Left renal pelvis (tissue), 4 donors: ENCODE measurements around the gene PPP1R9B. TPM values are rescaled to one million over a fixed set of nuclear protein-coding genes. Genes with fewer than 3 reads are reported as not detected.

ENCODE experiments used
- DNase-seq, 4 donors: peaks; one replicate each; pipeline ENCODE4 v3.0.0-alpha.2; 2013; ENCODE audit warnings: low read depth in 4 of 4, low spot score in 3 of 4
- polyA plus RNA-seq, 4 donors: library from polyadenylated mRNA; unstranded; fragments of 120-200 nt; gene quantifications; one replicate each; pipeline ENCODE4 v1.2.1, GENCODE V29; 2013; ENCODE audit not compliant: insufficient read length in 4 of 4

PPP1R9B gene
- polyA plus RNA-seq, 4 donors: 40.5 to 54.9 (median 46.6) TPM

DNA sequence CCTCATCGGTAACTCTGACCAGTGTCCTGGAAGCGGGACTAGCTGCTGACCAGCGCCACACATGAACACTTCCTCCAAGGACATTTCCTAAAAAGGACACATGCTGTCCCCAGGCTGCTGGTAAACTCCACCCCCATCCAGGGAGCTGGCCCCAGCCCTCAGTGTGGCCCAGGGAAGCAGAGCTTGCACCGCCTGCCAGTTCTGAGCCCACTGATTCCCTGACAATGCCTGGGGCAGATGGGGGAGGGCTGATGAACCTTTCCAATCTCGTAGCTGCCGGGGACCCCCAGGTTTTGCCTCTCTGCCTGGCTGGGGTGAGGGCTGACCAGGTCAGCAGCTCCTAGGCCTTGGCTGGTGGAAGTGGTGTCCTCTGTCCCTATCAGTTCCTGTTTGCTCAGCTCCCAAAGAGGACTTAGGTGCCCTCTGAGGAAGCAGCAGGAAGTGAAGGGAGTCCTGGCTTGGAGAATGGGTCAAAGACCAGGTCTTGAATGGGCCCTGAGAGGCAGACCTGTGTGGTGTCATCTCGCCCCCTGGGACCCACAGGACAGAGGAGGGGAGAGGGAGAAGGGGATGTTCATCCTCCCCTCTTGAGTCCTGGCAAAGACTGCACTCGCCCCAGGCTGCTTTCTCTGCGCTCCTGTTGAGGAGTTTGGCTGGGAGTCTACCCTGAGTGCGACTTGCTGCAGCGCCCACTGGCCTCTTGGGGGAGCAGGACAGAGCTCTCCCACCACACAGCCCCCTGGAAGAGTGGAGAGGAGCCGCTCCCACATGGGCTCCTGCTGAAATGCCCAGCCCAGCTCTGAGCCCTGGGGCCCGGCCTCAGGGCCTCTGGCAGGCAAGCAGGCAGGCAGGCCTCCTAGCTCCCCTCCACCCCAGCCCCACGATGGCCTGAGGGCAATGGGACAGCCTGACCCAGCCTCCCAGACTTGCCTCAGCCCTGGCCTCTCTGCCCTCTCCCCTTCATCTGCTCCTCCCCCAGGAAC lies 38.5 kb downstream of the PPP1R9B start:
- DNase-seq: no peak

DNA sequence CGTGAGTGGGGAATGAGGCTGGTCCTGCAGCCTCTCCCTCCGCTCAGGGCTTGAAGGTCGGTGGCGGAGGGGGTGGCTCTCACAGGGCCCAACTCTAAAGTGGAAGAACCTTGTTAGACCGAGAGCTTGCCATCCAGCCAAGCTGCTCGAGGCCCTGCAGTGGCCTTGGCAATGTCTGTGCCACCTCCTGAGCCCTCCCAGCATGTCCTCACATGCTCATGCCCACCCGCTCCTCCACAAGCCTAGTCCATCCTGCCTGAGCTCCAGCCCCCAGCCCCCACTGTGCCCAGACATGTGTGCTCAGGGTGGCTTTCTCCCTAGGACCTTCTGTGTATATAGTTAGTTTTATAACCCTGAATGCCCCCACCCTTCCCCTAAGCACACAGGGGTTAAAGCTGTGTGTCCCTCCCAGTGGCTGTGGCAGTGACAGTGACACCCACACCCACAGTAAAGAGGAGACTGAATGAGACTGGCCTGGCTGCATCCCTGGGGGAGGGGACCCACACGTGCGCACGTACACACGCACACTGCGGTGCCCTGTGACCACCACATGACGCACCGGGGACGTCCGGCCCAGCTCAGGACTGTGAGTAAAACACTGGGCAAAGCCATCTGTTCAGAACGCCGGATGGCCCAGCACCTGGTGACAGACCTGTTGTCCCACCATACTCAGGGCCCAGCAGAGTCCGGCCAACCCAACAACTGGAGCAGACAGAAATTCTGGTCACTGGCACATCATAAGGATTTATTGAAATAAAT lies 39.7 kb downstream of the PPP1R9B start:
- DNase-seq: no peak

DNA sequence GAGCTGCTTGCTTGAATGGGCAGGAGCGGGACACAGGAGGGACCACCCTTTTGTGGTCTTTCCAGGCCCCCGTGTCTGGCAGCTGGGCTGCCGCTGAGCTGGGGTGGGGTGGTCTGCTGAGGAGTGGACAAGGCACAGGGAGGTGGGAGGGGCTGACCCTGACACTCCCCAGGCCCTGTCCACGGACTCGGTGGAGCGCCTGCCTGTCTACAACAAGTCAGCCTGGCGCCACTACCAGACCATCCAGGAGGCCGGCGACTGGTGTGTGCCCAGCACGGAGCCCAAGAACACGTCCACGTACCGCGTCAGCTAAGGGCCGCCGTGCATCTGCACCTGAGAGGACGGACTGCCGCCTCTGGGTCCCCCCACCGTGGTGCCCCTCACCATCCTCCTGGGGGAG lies 40.7 kb downstream of the PPP1R9B start:
- DNase-seq: no peak

DNA sequence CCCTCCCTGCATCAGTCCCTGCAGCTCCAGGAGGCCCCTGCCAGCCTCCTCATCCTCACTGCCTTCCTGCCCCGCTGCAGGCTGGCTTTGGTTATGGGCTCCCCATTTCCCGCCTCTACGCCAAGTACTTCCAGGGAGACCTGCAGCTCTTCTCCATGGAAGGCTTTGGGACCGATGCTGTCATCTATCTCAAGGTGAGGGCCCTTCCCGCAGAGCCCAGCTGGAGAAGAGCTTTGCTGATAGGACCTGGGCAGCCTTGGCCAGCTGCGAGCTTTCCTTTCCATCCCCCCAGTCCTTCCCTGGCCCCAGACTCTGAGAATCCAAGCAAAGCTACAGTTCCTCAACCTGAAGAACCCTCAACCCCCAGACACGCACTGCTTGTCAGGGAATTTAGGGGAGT lies 41.3 kb downstream of the PPP1R9B start:
- no peak for DNase-seq

DNA sequence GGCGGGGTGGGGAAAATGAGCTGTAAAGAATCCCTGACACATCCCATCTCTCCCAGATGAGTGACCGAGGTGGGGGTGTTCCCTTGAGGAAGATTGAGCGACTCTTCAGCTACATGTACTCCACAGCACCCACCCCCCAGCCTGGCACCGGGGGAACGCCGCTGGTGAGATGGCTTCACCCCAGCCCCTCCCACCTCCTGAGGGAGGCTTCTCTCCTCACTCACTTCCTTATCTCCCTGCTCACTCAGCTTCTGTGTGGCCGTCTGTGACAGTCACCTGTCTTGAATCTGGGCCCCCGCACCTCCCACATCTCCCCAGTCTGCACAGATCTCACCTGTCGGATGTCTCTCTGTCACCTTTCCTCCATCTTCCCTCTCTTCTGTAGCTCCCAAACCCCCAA lies 41.9 kb downstream of the PPP1R9B start:
- no peak for DNase-seq

DNA sequence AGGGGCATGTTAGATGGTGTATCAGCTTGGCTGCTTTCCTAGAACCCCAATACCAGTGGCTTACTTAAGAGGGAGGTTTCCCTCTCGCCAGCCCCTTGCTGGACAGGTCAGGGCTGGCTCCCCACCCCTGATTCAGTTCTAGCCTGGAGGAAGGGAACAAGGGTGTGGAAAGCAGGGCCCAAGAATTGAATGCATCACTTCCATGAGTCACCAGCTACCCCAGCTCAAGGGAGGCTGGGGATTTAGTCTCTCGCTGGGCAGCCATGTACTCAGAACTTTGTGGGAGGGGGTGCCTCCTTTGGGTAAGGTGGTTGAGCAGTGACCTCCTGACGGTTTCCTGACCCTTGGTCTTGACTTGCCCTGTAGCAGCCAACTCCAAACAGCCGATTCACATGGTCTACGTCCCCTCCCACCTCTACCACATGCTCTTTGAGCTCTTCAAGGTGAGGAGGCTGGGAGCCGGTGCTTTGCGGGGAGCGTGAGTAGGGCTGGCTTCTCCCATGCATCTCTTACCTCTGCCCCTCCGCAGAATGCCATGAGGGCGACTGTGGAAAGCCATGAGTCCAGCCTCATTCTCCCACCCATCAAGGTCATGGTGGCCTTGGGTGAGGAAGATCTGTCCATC lies 42.6 kb downstream of the PPP1R9B start:
- DNase-seq: no peak

DNA sequence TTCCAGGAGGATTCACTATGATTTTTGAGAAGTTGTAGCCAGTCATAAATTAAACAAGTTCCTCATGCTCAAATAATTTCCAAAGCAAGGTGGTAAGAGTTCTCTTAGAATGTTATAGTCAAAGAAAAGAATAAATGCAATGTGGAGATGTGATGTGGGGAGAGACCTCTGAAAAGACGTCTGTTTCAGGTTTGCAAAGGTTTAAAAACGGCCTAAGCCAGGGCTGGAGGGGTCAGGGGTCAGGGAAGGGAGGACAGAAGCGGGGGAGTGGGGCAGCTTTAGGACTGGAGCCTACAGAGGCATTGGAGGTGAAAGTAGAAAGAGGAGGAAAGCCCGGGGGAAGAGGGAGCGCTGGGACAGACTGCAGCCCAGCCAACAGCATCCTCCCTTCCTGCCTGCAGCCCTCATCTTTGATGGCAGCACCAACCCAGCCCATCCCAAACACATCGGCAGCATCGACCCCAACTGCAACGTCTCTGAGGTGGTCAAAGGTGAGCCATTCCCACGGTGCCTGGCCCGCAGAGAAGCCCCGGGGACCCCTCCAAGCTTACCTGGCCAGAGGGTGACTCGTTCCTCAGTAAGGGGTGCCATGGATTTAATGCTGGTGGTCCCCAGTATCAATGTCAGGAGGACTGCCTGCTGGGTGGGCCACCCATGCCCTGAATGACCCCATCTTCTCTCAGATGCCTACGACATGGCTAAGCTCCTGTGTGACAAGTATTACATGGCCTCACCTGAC lies 43.9 kb downstream of the PPP1R9B start:
- no peak for DNase-seq

DNA sequence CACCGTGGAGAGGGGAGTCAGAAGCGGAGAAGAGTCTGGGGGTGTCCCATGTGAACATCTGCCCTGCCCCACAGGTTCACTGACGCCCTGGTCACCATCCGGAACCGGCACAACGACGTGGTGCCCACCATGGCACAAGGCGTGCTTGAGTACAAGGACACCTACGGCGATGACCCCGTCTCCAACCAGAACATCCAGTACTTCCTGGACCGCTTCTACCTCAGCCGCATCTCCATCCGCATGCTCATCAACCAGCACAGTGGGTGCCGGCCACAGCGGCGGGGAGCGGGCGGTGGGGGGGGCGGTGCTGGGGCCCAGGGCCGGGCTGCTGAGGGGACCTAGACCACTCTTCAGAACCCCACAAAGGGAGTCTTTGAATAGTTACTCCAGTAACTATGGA lies 44.7 kb downstream of the PPP1R9B start:
- no peak for DNase-seq

DNA sequence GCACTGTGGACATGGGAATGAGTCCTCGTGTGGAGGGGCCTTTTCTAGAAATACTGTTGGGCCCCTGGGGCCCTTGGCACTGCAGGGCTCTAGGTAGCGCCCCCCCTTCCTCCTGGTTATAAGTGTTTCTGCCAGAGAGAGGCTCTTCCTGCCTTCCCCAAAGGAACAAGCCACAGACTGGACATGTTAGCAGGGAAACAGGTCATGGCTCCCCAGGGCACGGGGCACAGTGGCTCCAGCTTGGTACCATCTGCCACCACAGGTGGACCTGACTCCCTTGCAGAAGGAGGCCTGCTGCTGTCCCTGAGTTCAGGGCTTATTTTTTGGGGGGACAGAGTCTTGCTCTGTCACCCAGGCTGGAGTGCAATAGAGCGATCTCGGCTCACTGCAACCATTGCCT lies 46.5 kb downstream of the PPP1R9B start:
- no peak for DNase-seq

DNA sequence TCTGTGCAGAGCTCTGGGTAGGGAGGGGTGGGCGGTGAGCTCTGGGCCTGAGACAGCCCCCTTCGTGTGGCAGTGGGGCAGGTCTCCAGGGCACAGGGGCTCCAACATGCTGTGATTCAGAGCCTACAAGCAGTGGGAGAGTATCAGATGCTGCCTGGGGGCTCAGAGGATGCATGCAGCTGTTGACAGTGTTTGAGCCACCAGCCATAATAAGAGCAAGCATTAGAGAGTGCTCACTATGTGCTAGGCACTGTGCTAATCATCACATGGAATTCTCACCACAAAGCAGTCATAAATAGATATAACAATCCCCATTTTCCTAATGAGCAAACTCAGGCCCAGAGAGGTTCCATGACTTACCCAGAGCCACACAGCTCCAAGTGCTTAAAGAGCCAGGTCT lies 47.2 kb downstream of the PPP1R9B start:
- no peak for DNase-seq

DNA sequence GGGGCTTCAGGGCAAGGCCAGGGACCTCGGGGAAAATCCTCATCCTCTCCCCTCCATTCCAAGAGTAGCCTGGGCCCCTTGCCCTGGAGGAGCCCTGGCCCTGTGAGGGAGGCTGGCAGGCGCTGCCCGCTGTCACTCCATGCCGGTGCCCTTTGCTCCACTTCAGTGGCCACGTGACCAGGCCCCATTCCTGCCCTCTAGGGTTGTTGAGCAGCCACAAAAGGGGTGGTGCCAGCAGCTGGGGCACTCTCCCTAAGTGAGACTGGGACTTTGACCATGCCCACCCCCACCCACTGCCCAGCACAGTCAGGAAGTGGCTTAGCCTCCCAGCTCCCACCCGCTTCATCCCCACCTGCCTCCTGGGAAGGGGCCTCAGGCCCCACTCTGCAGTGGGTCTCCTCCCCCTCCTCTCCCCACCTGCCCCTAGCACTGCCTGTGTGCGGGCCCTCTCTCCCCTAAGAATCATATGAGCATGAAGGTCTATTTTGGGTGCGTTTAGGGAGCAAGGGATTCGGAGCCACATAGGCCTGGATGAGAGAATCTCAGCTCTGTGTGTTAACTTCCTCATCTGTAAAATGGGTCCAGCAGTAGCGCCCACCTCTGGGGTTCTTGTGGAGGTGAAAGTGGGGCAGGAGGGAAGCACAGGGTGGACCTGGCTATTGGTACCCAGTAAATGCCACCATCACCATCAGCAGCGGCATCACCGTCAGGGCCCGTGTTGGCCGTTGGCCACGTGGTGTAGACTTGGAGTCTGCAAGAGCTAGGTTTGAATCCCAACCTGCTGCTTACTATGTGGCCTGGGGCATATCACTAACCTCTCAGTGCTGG lies 48.1 kb downstream of the PPP1R9B start:
- no peak for DNase-seq

DNA sequence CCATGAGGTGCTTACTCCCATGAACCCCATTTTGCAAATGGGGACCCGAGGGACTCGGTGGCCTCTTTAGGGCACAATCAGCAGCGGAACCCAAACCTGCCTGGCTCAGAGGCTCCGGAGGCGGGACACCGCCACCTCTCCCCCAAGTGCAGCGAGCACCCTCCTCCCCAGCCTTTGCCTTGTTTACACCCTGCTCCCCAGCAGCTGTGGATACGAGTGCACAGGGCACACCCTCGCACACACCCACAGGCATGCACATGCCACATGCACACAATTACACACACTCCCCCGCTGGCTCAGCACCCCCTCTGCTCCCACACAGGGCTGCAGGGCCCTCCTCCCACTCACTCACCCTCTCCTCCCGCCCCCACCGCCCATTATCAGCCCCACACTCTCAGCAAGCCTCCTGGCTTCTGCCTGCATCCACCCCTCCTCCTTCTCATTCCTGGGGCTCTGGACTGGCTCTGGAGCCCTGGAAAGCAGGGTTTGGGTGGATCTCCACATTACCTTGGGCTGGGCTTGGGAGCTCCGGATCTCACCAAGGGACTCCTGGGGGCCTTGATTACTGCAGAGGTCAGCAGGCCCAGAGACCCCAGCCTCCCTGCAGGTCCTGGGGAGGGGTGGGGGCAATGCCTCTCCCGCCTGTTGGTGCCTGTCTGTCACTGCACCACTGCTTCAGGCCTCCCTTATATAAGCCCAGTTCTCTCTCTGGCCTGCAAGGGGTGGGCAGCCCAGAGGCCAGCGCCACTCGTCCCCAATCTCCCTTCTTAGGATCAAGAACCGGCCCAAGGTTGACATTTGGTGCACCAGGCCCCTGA lies 48.9 kb downstream of the PPP1R9B start:
- DNase-seq: no peak

DNA sequence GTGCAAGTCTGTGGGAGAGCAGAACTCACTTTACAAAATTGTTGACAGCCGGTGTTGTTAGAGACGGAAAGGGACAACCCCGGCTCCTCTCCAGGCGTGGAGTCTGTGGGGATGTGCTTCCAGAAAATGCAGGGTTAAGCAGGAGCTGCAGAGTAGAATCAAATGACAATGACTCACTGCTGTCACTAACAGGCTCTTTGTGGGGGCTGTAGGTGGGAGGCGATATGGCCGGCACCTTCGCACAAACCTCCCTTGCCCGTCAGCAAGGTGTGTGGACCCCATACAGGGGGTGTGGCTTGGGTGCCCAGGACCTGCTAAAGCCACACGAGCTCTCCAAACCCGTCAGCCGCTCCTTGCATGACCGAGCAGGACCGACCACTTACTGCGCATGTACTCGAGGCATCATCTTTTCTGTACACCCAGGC lies 49.5 kb downstream of the PPP1R9B start:
- no peak for DNase-seq

DNA sequence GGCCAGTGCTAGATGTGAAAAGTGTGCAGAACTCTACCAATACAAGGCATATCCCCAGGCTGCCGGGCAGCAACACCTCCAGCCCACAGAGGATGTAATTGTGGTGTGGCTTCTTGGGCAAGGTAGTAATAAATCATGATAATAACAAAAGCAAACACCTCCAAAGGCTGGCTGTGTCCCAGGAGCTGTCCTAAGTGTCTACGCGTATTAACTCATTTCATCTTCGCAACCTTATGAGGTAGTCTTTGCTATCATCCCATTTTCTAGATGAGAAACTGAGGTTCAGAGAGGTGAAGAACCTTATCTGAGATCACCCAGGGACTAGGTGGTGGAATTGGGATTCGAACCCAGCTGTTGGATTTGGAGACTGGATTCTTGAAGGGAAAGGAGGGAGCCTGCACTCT lies 50.0 kb downstream of the PPP1R9B start:
- DNase-seq: no peak

DNA sequence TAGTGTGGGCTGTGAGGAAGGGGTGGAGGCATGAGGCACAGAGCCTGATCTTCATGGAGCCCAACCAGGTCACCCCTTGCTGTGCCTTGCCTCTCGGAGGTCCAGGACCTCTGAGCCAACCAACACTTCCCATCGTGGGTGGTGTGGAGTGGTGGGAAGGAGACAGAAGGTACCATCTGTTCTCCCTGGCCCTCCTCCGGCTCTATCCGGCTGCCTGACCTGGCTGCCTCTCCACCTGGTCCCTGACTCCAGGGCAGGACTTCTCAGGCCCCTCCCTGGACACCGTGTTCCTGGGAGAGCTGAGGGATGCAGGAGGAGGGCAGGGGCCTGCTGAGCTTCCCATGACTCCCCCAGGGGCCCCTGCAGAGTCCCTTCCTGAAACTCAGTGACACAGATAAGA lies 51.5 kb downstream of the PPP1R9B start:
- DNase-seq: no peak

DNA sequence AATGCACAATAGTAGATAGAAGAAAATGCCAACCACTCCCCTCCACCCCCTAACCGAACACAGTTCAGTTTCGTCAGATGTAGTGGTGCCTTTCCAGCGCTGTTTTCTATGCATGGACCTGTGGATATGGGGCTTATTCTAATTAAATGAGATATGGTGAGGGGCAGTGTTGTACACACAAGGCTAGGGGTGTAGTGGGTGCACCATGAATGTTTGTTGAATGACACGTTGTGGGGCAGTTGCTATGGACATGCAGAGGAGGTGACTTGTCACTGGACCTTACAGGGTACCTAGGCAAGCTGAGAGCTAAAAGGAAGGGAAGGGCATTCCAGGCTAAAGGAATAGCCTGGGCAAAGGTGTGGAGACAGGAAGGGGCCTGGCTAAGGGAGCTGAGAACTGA lies 51.9 kb downstream of the PPP1R9B start:
- no peak for DNase-seq

DNA sequence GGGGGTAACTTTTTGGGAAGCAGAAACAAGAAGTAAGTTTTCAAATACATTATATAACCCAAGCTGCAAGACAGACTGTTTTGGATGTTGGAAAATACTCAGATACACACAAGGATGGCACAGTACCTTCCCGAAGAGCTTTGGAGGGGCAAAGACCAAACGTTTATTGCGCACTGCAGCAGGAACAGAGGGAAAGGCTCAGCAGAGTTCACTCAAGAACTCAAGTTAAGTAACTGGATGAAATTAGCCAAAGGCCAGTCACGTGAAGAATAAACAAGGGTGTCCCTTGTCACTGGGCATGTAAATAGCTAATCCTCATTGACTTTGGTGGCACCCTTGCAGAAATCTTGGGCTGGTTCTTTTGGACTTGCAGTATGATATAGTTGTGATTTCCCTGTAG lies 52.6 kb downstream of the PPP1R9B start:
- DNase-seq: no peak

DNA sequence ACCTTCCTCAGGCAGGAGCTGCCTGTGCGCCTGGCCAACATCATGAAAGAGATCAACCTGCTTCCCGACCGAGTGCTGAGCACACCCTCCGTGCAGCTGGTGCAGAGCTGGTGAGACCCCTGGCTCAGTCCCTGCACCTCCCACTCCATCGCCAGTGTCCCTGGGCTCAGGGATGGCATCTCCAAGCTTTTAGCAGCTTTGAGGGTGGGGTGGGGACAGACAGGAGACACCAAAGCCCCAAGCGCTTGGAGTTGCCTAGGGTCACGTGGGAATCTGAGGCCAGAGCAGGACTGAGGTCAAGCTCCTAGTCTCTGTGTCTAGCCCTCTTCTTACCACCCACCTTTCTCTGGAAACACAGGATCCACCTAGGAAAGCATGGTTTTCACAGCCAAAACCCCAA lies 53.0 kb downstream of the PPP1R9B start:
- no peak for DNase-seq

DNA sequence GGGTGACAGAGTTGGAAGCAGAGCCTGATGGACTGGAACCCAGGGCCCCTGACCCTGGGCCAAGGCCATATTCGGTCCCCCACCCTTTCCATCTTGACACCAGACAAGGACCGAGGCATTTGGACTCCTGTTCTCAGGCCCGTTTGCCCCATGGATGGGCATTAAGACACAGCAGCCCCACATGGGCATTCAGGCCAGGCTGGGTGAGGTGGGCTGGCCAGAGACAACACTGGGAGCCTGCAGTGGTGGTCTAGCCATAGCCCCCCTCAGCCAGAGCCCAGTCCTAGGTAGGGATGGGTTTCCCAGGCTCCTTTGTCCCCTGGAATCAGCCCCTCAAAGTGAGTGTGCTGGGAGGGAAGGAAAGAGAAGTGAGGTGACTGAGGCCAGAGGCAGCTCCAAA lies 53.7 kb downstream of the PPP1R9B start:
- no peak for DNase-seq
